Vagina (tissue), 2 donors: ENCODE measurements around the gene SUGCT.

ENCODE experiments used
- POLR2A ChIP-seq, 2 donors: fragments of 450-650 bp; IDR thresholded peaks; one replicate each; pipeline ENCODE4 v1.6.1; 2017; ENCODE audit warnings: antibody characterized with exemption in 2 of 2, mild to moderate bottlenecking in 2 of 2, moderate library complexity in 2 of 2
- TF ChIP-seq, protein P1 (sequence below), 3 experiments: fragments of 450-650 bp in 2 of 3; fragments of 200-600 bp in 1 of 3; sonication (generic) in 1 of 3; IDR thresholded peaks; one replicate each; pipeline ENCODE4 v1.5.1; 2017 to 2019; ENCODE audit warnings: antibody characterized with exemption in 3 of 3, mild to moderate bottlenecking in 2 of 3, moderate library complexity in 2 of 3

DNA sequence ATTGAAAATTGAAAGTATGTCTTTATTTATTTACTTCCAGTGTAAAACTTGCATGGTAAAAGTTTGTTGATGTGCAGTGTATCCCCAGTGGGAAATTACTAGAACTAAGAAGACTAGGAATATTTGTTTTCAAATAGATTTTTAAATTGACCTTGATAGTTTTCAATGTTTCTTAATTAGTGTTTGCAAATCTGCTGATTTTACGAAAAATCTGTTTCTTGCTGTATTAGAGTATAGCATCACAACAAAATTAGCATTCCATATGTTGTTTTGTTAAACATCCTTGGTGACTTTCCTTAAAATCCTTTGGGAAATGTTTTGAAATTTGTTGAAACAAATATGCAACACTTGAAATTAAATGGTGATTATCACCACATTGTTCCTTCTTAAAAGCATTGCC is 425.9 kb downstream of the SUGCT start:
- TF ChIP-seq, protein P1, sequence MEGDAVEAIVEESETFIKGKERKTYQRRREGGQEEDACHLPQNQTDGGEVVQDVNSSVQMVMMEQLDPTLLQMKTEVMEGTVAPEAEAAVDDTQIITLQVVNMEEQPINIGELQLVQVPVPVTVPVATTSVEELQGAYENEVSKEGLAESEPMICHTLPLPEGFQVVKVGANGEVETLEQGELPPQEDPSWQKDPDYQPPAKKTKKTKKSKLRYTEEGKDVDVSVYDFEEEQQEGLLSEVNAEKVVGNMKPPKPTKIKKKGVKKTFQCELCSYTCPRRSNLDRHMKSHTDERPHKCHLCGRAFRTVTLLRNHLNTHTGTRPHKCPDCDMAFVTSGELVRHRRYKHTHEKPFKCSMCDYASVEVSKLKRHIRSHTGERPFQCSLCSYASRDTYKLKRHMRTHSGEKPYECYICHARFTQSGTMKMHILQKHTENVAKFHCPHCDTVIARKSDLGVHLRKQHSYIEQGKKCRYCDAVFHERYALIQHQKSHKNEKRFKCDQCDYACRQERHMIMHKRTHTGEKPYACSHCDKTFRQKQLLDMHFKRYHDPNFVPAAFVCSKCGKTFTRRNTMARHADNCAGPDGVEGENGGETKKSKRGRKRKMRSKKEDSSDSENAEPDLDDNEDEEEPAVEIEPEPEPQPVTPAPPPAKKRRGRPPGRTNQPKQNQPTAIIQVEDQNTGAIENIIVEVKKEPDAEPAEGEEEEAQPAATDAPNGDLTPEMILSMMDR (IDR thresholded peaks at IDR 0.05) = no peak
- no peak for TF ChIP-seq POLR2A (IDR thresholded peaks at IDR 0.05)
